ENCODE measurements around the gene C4orf17.

The C4orf17 gene

GRCh38 chr4:99536848-99537247 lies 26.0 kb downstream of the C4orf17 start:
- DNase-seq (ENCODE audit: low spot score): no peak

- no peak for DNase-seq (ENCODE audit: low spot score)
Observed at GRCh38 chr4:99537674-99538073, 26.9 kb downstream of the C4orf17 start.

GRCh38 chr4:99540277-99540939 lies 29.6 kb downstream of the C4orf17 start:
- no peak for DNase-seq (ENCODE audit: low spot score)

- DNase-seq (ENCODE audit: low spot score): no peak
Observed at GRCh38 chr4:99552872-99553271, 42.1 kb downstream of the C4orf17 start.

GRCh38 chr4:99563310-99564186 lies 52.7 kb downstream of the C4orf17 start, which contains the start of gene TRMT10A:
TSS of gene TRMT10A (minus strand) at chr4:99564039. CDS start at chr4:99559338, 4,701 bp downstream.
- DNase-seq (ENCODE audit: low spot score): peak; percentile 91

GRCh38 chr4:99564921-99565320 lies 54.1 kb downstream of the C4orf17 start:
- no peak for DNase-seq (ENCODE audit: low spot score)

- no peak for DNase-seq (ENCODE audit: low spot score)
Observed at GRCh38 chr4:99571883-99572282, 61.1 kb downstream of the C4orf17 start.

GRCh38 chr4:99572527-99573240 lies 61.9 kb downstream of the C4orf17 start:
- no peak for DNase-seq (ENCODE audit: low spot score)

- DNase-seq (ENCODE audit: low spot score): no peak
Observed at GRCh38 chr4:99573735-99574368, 63.0 kb downstream of the C4orf17 start.

- DNase-seq (ENCODE audit: low spot score): no peak
Observed at GRCh38 chr4:99574530-99575324, 63.9 kb downstream of the C4orf17 start, which contains the start of gene MTTP. TSS of gene MTTP (plus strand) at chr4:99574824. CDS start at chr4:99574910, 86 bp downstream.

GRCh38 chr4:99578714-99579113 lies 67.9 kb downstream of the C4orf17 start:
- no peak for DNase-seq (ENCODE audit: low spot score)

GRCh38 chr4:99585516-99585915 lies 74.7 kb downstream of the C4orf17 start:
- DNase-seq (ENCODE audit: low spot score): no peak

- DNase-seq (ENCODE audit: low spot score): no peak
Observed at GRCh38 chr4:99586322-99586721, 75.5 kb downstream of the C4orf17 start.

GRCh38 chr4:99586797-99587196 lies 76.0 kb downstream of the C4orf17 start:
- no peak for DNase-seq (ENCODE audit: low spot score)

- DNase-seq (ENCODE audit: low spot score): no peak
Observed at GRCh38 chr4:99587309-99587708, 76.5 kb downstream of the C4orf17 start.

GRCh38 chr4:99587803-99588202 lies 77.0 kb downstream of the C4orf17 start:
- DNase-seq (ENCODE audit: low spot score): no peak

GRCh38 chr4:99591757-99592156 lies 80.9 kb downstream of the C4orf17 start:
- no peak for DNase-seq (ENCODE audit: low spot score)

Data from AG08396 (cell line).